NCI-H524 (cell line): ENCODE results near the gene DCP2.

Source experiments
- DNase-seq, 2 experiments: peaks; one replicate each; lab custom pipeline; 2025; lab: John Stamatoyannopoulos, UW

The DCP2 gene

GRCh38 chr5:112967520-112968083, 9.0 kb upstream of the DCP2 start:
- DNase-seq = no peak

GRCh38 chr5:112968411-112969106, 8.0 kb upstream of the DCP2 start:
- no peak for DNase-seq

GRCh38 chr5:112971276-112971675, 5.3 kb upstream of the DCP2 start:
- no peak for DNase-seq

- no peak for DNase-seq
These were observed 3.6 kb upstream of the DCP2 start for GRCh38 chr5:112973036-112973435.

GRCh38 chr5:112973904-112974303, 2.7 kb upstream of the DCP2 start:
- no peak for DNase-seq

GRCh38 chr5:112974901-112975300, 1.7 kb upstream of the DCP2 start:
- DNase-seq = no peak

GRCh38 chr5:112975721-112976431, 722 bp upstream of the DCP2 start:
- DNase-seq = no peak

- DNase-seq = peak in 1 of 2 experiments; percentile 10
These were observed 853 bp downstream of the DCP2 start for GRCh38 chr5:112977440-112977861.

GRCh38 chr5:112978836-112979235, 2.2 kb downstream of the DCP2 start:
- DNase-seq = no peak

- no peak for DNase-seq
These were observed 3.1 kb downstream of the DCP2 start for GRCh38 chr5:112979723-112980122.

- no peak for DNase-seq
These were observed 6.8 kb downstream of the DCP2 start for GRCh38 chr5:112983363-112983762.

- DNase-seq = peak in 1 of 2 experiments; percentile 53
These were observed 9.6 kb downstream of the DCP2 start for GRCh38 chr5:112986224-112986623.

GRCh38 chr5:112995764-112996618, 19.4 kb downstream of the DCP2 start:
- DNase-seq = peak; percentile 33 to 75

GRCh38 chr5:112996830-112997374, 20.3 kb downstream of the DCP2 start:
- DNase-seq = no peak

- DNase-seq = no peak
These were observed 21.7 kb downstream of the DCP2 start for GRCh38 chr5:112998296-112998695.

GRCh38 chr5:113000466-113000865, 23.9 kb downstream of the DCP2 start:
- no peak for DNase-seq

GRCh38 chr5:113002423-113002822, 25.8 kb downstream of the DCP2 start:
- DNase-seq = no peak

GRCh38 chr5:113003763-113004162, 27.2 kb downstream of the DCP2 start:
- DNase-seq = no peak

GRCh38 chr5:113005454-113005853, 28.9 kb downstream of the DCP2 start:
- DNase-seq = no peak

- DNase-seq = no peak
These were observed 41.5 kb downstream of the DCP2 start for GRCh38 chr5:113017881-113018635.
